ENCODE results near the gene TUBB2B.
"Not testable (repeated sequence)": the region's sequence is repeated elsewhere in the genome, so short reads cannot be mapped to it uniquely, and the experiment has no call there.

The TUBB2B gene

GRCh38 chr6:3242768-3243167 is 15.3 kb upstream of the TUBB2B start:
- Histone ChIP-seq H3K4me3 (ENCODE audit: low read length) (no peak overlapping the region), H3K4me1 (ENCODE audit: control insufficient read depth, insufficient read depth, low read length) (no peaks in the 10 kb centered on the region), H3K9ac (ENCODE audit: low read length) (no peak overlapping the region), H3K36me3 (ENCODE audit: control insufficient read depth, insufficient read depth, low read length, severe bottlenecking) (no peaks in the 10 kb centered on the region), H3K9me3 (ENCODE audit: control insufficient read depth, low read length) (no peaks in the 10 kb centered on the region), H3K27me3 (replicated peaks; ENCODE audit: control insufficient read depth, insufficient read depth, low read length) (peaks cover 30% of the 10 kb centered on the region)
- no peak for DNase-seq (ENCODE audit: low read depth)

- not testable (repeated sequence) for H3K9me3 ChIP-seq (ENCODE audit: control insufficient read depth, low read length); H3K4me1 ChIP-seq (ENCODE audit: control insufficient read depth, insufficient read depth, low read length); H3K36me3 ChIP-seq (ENCODE audit: control insufficient read depth, insufficient read depth, low read length, severe bottlenecking); DNase-seq (ENCODE audit: low read depth); H3K9ac ChIP-seq (ENCODE audit: low read length); H3K4me3 ChIP-seq (ENCODE audit: low read length)
- peaks cover 37% of the 10 kb centered on the region for H3K27me3 ChIP-seq (replicated peaks; ENCODE audit: control insufficient read depth, insufficient read depth, low read length)
Observed at GRCh38 chr6:3241745-3242144, 14.3 kb upstream of the TUBB2B start.

GRCh38 chr6:3240595-3240994 is 13.1 kb upstream of the TUBB2B start:
- no peaks in the 10 kb centered on the region for H3K36me3 ChIP-seq (ENCODE audit: control insufficient read depth, insufficient read depth, low read length, severe bottlenecking)
- H3K9me3 ChIP-seq (ENCODE audit: control insufficient read depth, low read length) = no peaks in the 10 kb centered on the region
- DNase-seq (ENCODE audit: low read depth) = no peak
- H3K9ac ChIP-seq (ENCODE audit: low read length) = no peak overlapping the region
- H3K4me3 ChIP-seq (ENCODE audit: low read length) = no peak overlapping the region
- no peaks in the 10 kb centered on the region for H3K4me1 ChIP-seq (ENCODE audit: control insufficient read depth, insufficient read depth, low read length)
- peaks cover 46% of the 10 kb centered on the region for H3K27me3 ChIP-seq (replicated peaks; ENCODE audit: control insufficient read depth, insufficient read depth, low read length)

DNA sequence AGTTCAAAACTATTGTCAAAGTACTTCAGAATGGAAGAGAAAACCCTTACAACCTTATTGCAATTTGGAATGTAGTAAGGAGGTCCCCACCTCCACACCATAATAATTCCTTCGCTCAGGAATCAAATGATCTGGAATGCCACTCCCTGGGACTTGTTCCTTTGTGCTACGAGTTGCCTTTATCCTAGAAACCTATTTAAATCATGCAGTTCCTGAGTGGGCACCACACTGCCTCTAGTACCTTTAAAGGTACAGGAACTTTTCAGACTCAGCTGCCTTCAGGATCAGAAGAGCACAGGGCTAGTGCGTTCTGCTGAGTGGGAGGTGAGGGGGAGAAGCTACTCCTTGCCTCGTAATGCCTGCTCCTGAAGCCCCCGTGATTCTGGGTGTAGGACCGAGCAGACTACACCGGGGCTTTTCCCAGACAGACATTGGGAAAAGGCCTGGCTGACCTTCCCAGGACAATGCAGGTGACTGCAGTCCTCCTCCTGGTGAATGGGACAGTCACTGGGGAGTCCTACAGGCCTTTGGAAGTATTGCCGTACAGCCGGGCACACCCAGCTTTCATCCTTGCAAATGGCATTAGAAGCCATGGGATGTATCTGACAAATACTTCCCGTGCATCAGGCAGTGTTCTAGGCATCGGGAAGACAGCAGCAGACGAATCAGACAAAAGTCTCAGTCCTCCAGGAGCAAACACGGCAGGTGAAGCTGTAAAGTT is 11.8 kb upstream of the TUBB2B start:
- Histone ChIP-seq H3K4me3 (ENCODE audit: low read length) (no peak overlapping the region), H3K36me3 (ENCODE audit: control insufficient read depth, insufficient read depth, low read length, severe bottlenecking) (no peaks in the 10 kb centered on the region), H3K9ac (ENCODE audit: low read length) (no peak overlapping the region), H3K9me3 (ENCODE audit: control insufficient read depth, low read length) (no peaks in the 10 kb centered on the region), H3K27me3 (replicated peaks; ENCODE audit: control insufficient read depth, insufficient read depth, low read length) (peaks cover 53% of the 10 kb centered on the region), H3K4me1 (ENCODE audit: control insufficient read depth, insufficient read depth, low read length) (no peaks in the 10 kb centered on the region)
- DNase-seq (ENCODE audit: low read depth) = no peak

GRCh38 chr6:3237761-3238662 is 10.6 kb upstream of the TUBB2B start:
- no peak for DNase-seq (ENCODE audit: low read depth)
- H3K9me3 ChIP-seq (ENCODE audit: control insufficient read depth, low read length) = no peaks in the 10 kb centered on the region
- H3K36me3 ChIP-seq (ENCODE audit: control insufficient read depth, insufficient read depth, low read length, severe bottlenecking) = no peaks in the 10 kb centered on the region
- no peak overlapping the region for H3K9ac ChIP-seq (ENCODE audit: low read length)
- no peaks in the 10 kb centered on the region for H3K4me1 ChIP-seq (ENCODE audit: control insufficient read depth, insufficient read depth, low read length)
- H3K27me3 ChIP-seq (replicated peaks; ENCODE audit: control insufficient read depth, insufficient read depth, low read length) = peaks cover 56% of the 10 kb centered on the region
- H3K4me3 ChIP-seq (ENCODE audit: low read length) = no peak overlapping the region

DNA sequence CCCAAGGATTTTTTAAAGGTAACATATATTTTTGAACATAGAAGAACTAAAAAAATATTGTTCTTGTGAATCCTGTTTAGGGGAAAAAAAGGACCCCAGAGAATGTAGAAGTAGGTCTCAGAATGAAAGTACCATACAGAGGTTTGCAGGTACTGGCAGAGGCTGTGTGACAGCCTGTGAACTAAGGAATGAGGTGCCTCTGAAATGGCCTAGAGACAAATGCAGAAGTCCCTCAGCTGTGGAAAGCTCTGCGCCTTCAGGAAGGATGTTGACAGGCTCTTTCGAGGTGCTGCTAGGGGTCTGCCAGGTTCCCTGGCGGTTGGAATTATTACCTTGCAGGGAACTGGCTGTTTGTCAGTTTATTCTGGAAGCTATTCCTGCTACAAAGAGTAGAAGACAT is 8.6 kb upstream of the TUBB2B start:
- Histone ChIP-seq H3K27me3 (replicated peaks; ENCODE audit: control insufficient read depth, insufficient read depth, low read length) (peaks cover 66% of the 10 kb centered on the region), H3K4me3 (ENCODE audit: low read length) (no peak overlapping the region), H3K4me1 (ENCODE audit: control insufficient read depth, insufficient read depth, low read length) (peaks cover 8% of the 10 kb centered on the region), H3K9me3 (ENCODE audit: control insufficient read depth, low read length) (no peaks in the 10 kb centered on the region), H3K9ac (ENCODE audit: low read length) (no peak overlapping the region), H3K36me3 (ENCODE audit: control insufficient read depth, insufficient read depth, low read length, severe bottlenecking) (no peaks in the 10 kb centered on the region)
- no peak for DNase-seq (ENCODE audit: low read depth)

GRCh38 chr6:3235486-3235885 is 8.0 kb upstream of the TUBB2B start:
- peaks cover 69% of the 10 kb centered on the region for H3K27me3 ChIP-seq (replicated peaks; ENCODE audit: control insufficient read depth, insufficient read depth, low read length)
- H3K9me3 ChIP-seq (ENCODE audit: control insufficient read depth, low read length) = no peaks in the 10 kb centered on the region
- H3K4me3 ChIP-seq (ENCODE audit: low read length) = no peak overlapping the region
- no peak for DNase-seq (ENCODE audit: low read depth)
- no peak overlapping the region for H3K9ac ChIP-seq (ENCODE audit: low read length)
- H3K36me3 ChIP-seq (ENCODE audit: control insufficient read depth, insufficient read depth, low read length, severe bottlenecking) = no peaks in the 10 kb centered on the region
- H3K4me1 ChIP-seq (ENCODE audit: control insufficient read depth, insufficient read depth, low read length) = peaks cover 8% of the 10 kb centered on the region

- H3K36me3 ChIP-seq (ENCODE audit: control insufficient read depth, insufficient read depth, low read length, severe bottlenecking) = no peaks in the 10 kb centered on the region
Observed at GRCh38 chr6:3233904-3234303, 6.5 kb upstream of the TUBB2B start.

GRCh38 chr6:3233321-3233720 is 5.9 kb upstream of the TUBB2B start:
- no peak overlapping the region for H3K4me3 ChIP-seq (ENCODE audit: low read length)
- no peaks in the 10 kb centered on the region for H3K9me3 ChIP-seq (ENCODE audit: control insufficient read depth, low read length)
- no peak for DNase-seq (ENCODE audit: low read depth)
- H3K36me3 ChIP-seq (ENCODE audit: control insufficient read depth, insufficient read depth, low read length, severe bottlenecking) = no peaks in the 10 kb centered on the region
- peaks cover 14% of the 10 kb centered on the region for H3K4me1 ChIP-seq (ENCODE audit: control insufficient read depth, insufficient read depth, low read length)
- no peak overlapping the region for H3K9ac ChIP-seq (ENCODE audit: low read length)
- peaks cover 77% of the 10 kb centered on the region for H3K27me3 ChIP-seq (replicated peaks; ENCODE audit: control insufficient read depth, insufficient read depth, low read length)

More at GRCh38 chr6:3233904-3234303, 6.5 kb upstream of the TUBB2B start:
- H3K27me3 ChIP-seq (replicated peaks; ENCODE audit: control insufficient read depth, insufficient read depth, low read length) = peaks cover 74% of the 10 kb centered on the region
- no peak overlapping the region for H3K4me3 ChIP-seq (ENCODE audit: low read length)
- DNase-seq (ENCODE audit: low read depth) = no peak
- H3K9ac ChIP-seq (ENCODE audit: low read length) = no peak overlapping the region
- H3K9me3 ChIP-seq (ENCODE audit: control insufficient read depth, low read length) = no peaks in the 10 kb centered on the region
- H3K4me1 ChIP-seq (ENCODE audit: control insufficient read depth, insufficient read depth, low read length) = peaks cover 12% of the 10 kb centered on the region

DNA sequence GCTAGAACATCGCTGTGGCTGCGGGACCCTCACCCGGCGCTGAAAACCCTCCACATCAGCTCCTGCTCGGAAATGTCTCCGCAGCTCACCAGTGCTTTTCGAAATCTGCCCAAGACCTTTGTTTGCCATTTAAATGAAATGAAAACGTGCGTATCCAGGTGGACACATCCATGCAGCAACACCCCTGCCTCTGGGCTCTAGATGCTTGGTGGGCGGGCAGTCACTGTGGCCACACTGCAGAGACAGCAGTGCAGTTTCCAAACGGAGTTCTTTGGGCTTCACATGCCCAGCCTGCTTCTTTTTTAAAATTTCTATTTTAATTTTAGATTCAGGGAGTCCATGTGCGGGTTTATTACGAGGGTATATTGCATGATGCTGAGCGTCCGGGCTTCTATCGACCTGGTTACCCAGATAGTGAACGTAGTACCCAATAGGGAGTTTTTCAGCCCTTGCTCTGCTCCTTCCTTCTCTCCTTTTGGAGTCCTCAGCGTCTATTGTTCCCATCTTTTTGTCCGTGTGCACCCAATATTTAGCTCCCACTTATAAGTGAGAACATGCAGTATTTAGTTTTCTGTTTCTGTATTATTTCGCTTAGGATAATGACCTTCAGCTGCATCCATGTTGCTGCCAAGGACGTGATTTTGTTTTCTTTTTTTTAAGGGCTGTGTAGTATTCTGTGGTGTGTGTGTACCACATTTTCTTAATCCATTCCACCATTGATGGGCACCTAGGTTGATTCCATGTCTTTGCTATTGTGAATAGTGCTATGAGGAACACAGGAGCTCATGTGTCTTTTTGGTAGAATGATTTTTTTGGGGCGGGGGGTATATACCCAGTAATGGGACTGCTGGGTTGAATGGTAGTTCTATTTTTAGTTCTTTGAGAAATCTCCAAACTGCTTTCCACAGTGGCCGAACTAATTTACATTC is 4.8 kb upstream of the TUBB2B start:
- Histone ChIP-seq H3K9ac (ENCODE audit: low read length) (peak overlapping the region; percentile 79), H3K36me3 (ENCODE audit: control insufficient read depth, insufficient read depth, low read length, severe bottlenecking) (no peaks in the 10 kb centered on the region), H3K27me3 (replicated peaks; ENCODE audit: control insufficient read depth, insufficient read depth, low read length) (peaks cover 76% of the 10 kb centered on the region), H3K4me1 (ENCODE audit: control insufficient read depth, insufficient read depth, low read length) (peaks cover 17% of the 10 kb centered on the region), H3K4me3 (ENCODE audit: low read length) (peak overlapping the region; percentile 86), H3K9me3 (ENCODE audit: control insufficient read depth, low read length) (no peaks in the 10 kb centered on the region)
- no peak for DNase-seq (ENCODE audit: low read depth)

Data from adipocyte (in vitro differentiated cells).